HepG2 (cell line): ENCODE results near the gene PAQR6. TPM values are rescaled to one million over a fixed set of nuclear protein-coding genes. Genes with fewer than 3 reads are reported as not detected.
A peak's percentile ranks its signal among the peaks of the same experiment; 100 is the strongest.

Experiments
- ATAC-seq: fragments of 200-7000 bp; cut with Tn5 transposase; 3 replicates; pipeline ENCODE4 v1.9.1; 2020; ENCODE audit warnings: mild to moderate bottlenecking, moderate library complexity
- BruUV-seq: library from RNA; stranded (reverse); fragments of 400-500 nt; replicated peaks from 2 replicates; lab custom pipeline; 2021; lab: Mats Ljungman, UMichigan
- CTCF ChIA-PET: fragments of 300-600 bp; formaldehyde crosslinking; extraction: SDS; loops from one replicate; lab custom pipeline; 2021; ENCODE audit warnings: low total read pairs, inconsistent platforms, low intra/inter-chr PET ratio; lab: Yijun Ruan, JAX
- POLR2A ChIA-PET: fragments of 350-600 bp; sonication (Branson Sonifier 250); formaldehyde crosslinking; loops from one replicate; lab custom pipeline; 2020; ENCODE audit warnings: antibody characterized with exemption, inconsistent platforms; lab: Yijun Ruan, JAX
- DNase-seq: peaks from one replicate; pipeline ENCODE4 v3.0.0-alpha.2; 2015; ENCODE audit warnings: low spot score
- FAIRE-seq: peaks from 3 replicates; lab custom pipeline; 2011; peaks lifted over from hg19 to GRCh38; lab: Jason Lieb, UNC
- H2AFZ ChIP-seq: one replicate; pipeline ENCODE4 v1.6.1; 2011; ENCODE audit warnings: low read length, inconsistent platforms
- H3K27ac ChIP-seq: fragments of 300-600 bp; 3 replicates; pipeline ENCODE4 v1.8.0; 2011; ENCODE audit warnings: mixed run types, mild to moderate bottlenecking, mixed read lengths, low read length, inconsistent platforms; ENCODE audit not compliant: insufficient read depth; ENCODE audit errors: extremely low read length
- H3K27me3 ChIP-seq, 2 experiments: fragments of 200-600 bp in 1 of 2; 2 replicates in 1 of 2; 3 replicates in 1 of 2; pipeline versions ENCODE4 v1.6.0 to v1.8.0; 2011; ENCODE audit warnings: low read length in 2 of 2, mild to moderate bottlenecking in 2 of 2, moderate library complexity in 2 of 2, inconsistent platforms in 1 of 2; ENCODE audit not compliant: insufficient read depth in 2 of 2, control insufficient read depth in 1 of 2
- H3K36me3 ChIP-seq, 2 experiments: fragments of 200-600 bp in 1 of 2; replicated peaks in 1 of 2; 2 replicates in 1 of 2; 3 replicates in 1 of 2; pipeline versions ENCODE4 v1.5.1 to v1.8.0; 2011; ENCODE audit warnings: low read length in 2 of 2, inconsistent platforms in 1 of 2; ENCODE audit not compliant: insufficient read depth in 2 of 2, control insufficient read depth in 1 of 2
- H3K4me1 ChIP-seq: 2 replicates; pipeline ENCODE4 v1.5.1; 2012; ENCODE audit warnings: low read length, inconsistent platforms; ENCODE audit not compliant: insufficient read depth
- H3K4me2 ChIP-seq: 2 replicates; pipeline ENCODE4 v1.6.0; 2011; ENCODE audit warnings: low read depth, low read length, inconsistent platforms
- H3K4me3 ChIP-seq, 3 experiments: fragments of 200-600 bp in 1 of 3; sonication (generic), shearing (Covaris generic) in 1 of 3; replicated peaks in 1 of 3; 2 replicates each; pipeline ENCODE4 v1.5.1; 2011 to 2016; ENCODE audit warnings: low read length in 3 of 3, inconsistent platforms in 2 of 3, low read depth in 2 of 3, mild to moderate bottlenecking in 2 of 3, control low read depth in 1 of 3, mixed read lengths in 1 of 3; ENCODE audit not compliant: insufficient read depth in 1 of 3
- H3K79me2 ChIP-seq: one replicate; pipeline ENCODE4 v1.6.1; 2011; ENCODE audit warnings: low read length, inconsistent platforms; ENCODE audit not compliant: insufficient read depth
- H3K9ac ChIP-seq: 2 replicates; pipeline ENCODE4 v1.6.0; 2011; ENCODE audit warnings: mild to moderate bottlenecking, low read depth, low read length, inconsistent platforms; ENCODE audit not compliant: insufficient read depth
- H3K9me3 ChIP-seq: 2 replicates; pipeline ENCODE4 v1.5.1; 2012; ENCODE audit warnings: mild to moderate bottlenecking, low read length
- H4K20me1 ChIP-seq: 2 replicates; pipeline ENCODE4 v1.6.0; 2011; ENCODE audit warnings: inconsistent platforms, mild to moderate bottlenecking, low read length, moderate library complexity; ENCODE audit not compliant: insufficient read depth
- ARID4A ChIP-seq: sonication (generic); formaldehyde crosslinking; IDR thresholded peaks from 2 replicates; pipeline ENCODE4 v1.5.0; 2020; ENCODE audit warnings: mild to moderate bottlenecking, missing genetic modification reagents, borderline replicate concordance
- DMTF1 ChIP-seq: sonication (generic); formaldehyde crosslinking; IDR thresholded peaks from 2 replicates; pipeline ENCODE4 v1.4.0; 2020; ENCODE audit warnings: mild to moderate bottlenecking, missing genetic modification reagents
- GZF1 ChIP-seq: sonication (generic); formaldehyde crosslinking; IDR thresholded peaks from 2 replicates; pipeline ENCODE4 v1.5.1; 2020; ENCODE audit warnings: mild to moderate bottlenecking, missing genetic modification reagents
- RBM22 ChIP-seq: fragments of 200-400 bp; formaldehyde crosslinking; optimal IDR thresholded peaks from 2 replicates; pipeline ENCODE3; 2017; ENCODE audit warnings: mild to moderate bottlenecking, low read length, moderate library complexity
- ZNF281 ChIP-seq: sonication (generic); formaldehyde crosslinking; IDR thresholded peaks from 2 replicates; pipeline ENCODE4 v1.4.0; 2020; ENCODE audit warnings: missing genetic modification reagents, borderline replicate concordance
- ZNF350 ChIP-seq: sonication (generic); formaldehyde crosslinking; IDR thresholded peaks from 2 replicates; pipeline ENCODE4 v1.4.0; 2020; ENCODE audit warnings: mild to moderate bottlenecking, low read depth, missing genetic modification reagents, borderline replicate concordance
- ZNF430 ChIP-seq: sonication (generic); formaldehyde crosslinking; IDR thresholded peaks from 2 replicates; pipeline ENCODE4 v1.9.0; 2021; ENCODE audit warnings: mild to moderate bottlenecking, missing genetic modification reagents
- ZNF800 ChIP-seq: sonication (generic); formaldehyde crosslinking; IDR thresholded peaks from 2 replicates; pipeline ENCODE4 v1.4.0; 2020; ENCODE audit warnings: missing genetic modification reagents
- whole genome bisulfite sequencing: methylation state at CpG from one replicate; pipeline ENCODE4 v1.1.6; 2017; ENCODE audit warnings: low lambda C conversion rate; 5-methylcytosine and 5-hydroxymethylcytosine counted together
- in situ Hi-C: cut with HindIII; loops from 2 replicates; pipeline ENCODE4 v1.10.0; 2017; ENCODE audit warnings: low pct_unique_long_range_greater_than_20kb; ENCODE audit not compliant: extremely low pct_ligation_motif_present
- intact Hi-C: fragments of 100-400 bp; cut with micrococcal nuclease; formaldehyde crosslinking; loops from one replicate; pipeline ENCODE4 v1.10.0; 2022; ENCODE audit not compliant: unreplicated experiment
- polyA plus RNA-seq, 8 experiments: library from polyadenylated mRNA; depleted of rRNA in 3 of 8; stranded (reverse) in 7 of 8; unstranded in 1 of 8; fragments of >200 nt; fragmentation: Illumina TruSeq in 4 of 8; extraction: Trizol in 4 of 8; gene quantifications; 2 replicates each; pipeline versions ENCODE4 v1.2.1 to v1.2.3, GENCODE V29; 2011 to 2016; ENCODE audit warnings: low read depth in 4 of 8, missing spikeins in 1 of 8, mixed read lengths in 1 of 8; ENCODE audit not compliant: insufficient read depth in 1 of 8
- total RNA-seq, 5 experiments: library from RNA; depleted of rRNA; stranded (reverse); fragments of >200 nt; fragmentation: Illumina TruSeq; extraction: Trizol; gene quantifications; 2 replicates each; pipeline ENCODE4 v1.2.3, GENCODE V29; 2016; ENCODE audit warnings: low read depth in 1 of 5

Gene PAQR6
- total and polyA plus RNA-seq, 2 of the 13 experiments (the other 11 are each of a cell fraction or from before 2014, with no cell fraction given), result 0.82 to 1.4 TPM

- Histone ChIP-seq H4K20me1 (no peaks in the 10 kb centered on the region), H3K27ac (no peak overlapping the region), H3K4me2 (peak overlapping the region; percentile 92), H3K9ac (peak overlapping the region; percentile 53), H2AFZ (no peak overlapping the region), H3K9me3 (no peaks in the 10 kb centered on the region), H3K36me3 (peaks cover 6 to 13% of the 10 kb centered on the region in 2 experiments; a peak in 4 of 5 replicates), H3K4me1 (peaks cover 34% of the 10 kb centered on the region), H3K79me2 (no peaks in the 10 kb centered on the region), H3K4me3 (peak overlapping the region; percentile 28 to 65 (median 30); a peak in 4 of 6 replicates), H3K27me3 (no peaks in the 10 kb centered on the region)
- WGBS, result 43% methylated on average over 12 of the region's 69 CpGs
- intact Hi-C loops (no loop called here), in situ Hi-C loops (no loop called here)
- peak; percentile 37 for ATAC-seq
- no peak for FAIRE-seq
- POLR2A ChIA-PET, result interaction anchor here (0.8 to 1.5 kb wide), 4 partner anchors 11 to 37 kb away, joined by 3 to 7 read pairs (median 3); partner anchors contain the start of gene SMG5
- no TSS peak for BruUV-seq
- CTCF ChIA-PET, result no interaction called here
- no peak for DNase-seq
- 0 out of 2 replicates have a peak, but pooled peaks have one; percentile 22 for TF ChIP-seq ZNF800 (CRISPR knock-in tag)
- no peak for TF ChIP-seq GZF1 (CRISPR knock-in tag)
- 0 out of 2 replicates have a peak, but pooled peaks have one; percentile 33 for TF ChIP-seq DMTF1
- TF ChIP-seq RBM22, result peak; percentile 20
- TF ChIP-seq ZNF430, result peak; percentile 61
- TF ChIP-seq ZNF350, result no peak
- peak; percentile 50; the same call in 1 of the 2 replicates for TF ChIP-seq ARID4A (CRISPR knock-in tag)
- no peak for TF ChIP-seq ZNF281
These were observed 2.2 kb downstream of the PAQR6 start for GRCh38 chr1:156245451-156246232.
